Mesothelial cell of epicardium (in vitro differentiated cells): ENCODE measurements around the gene GALE. TPM values are rescaled to one million over a fixed set of nuclear protein-coding genes. Genes with fewer than 3 reads are reported as not detected.

ENCODE experiments used
- DNase-seq, 2 experiments: peaks; one replicate each; pipeline ENCODE4 v3.0.0; 2021; ENCODE audit warnings: low spot score in 2 of 2; ENCODE audit not compliant: unreplicated experiment in 2 of 2
- H3K27ac Mint-ChIP-seq: 2 replicates; pipeline ENCODE4 v1.8.0; 2021; ENCODE audit warnings: mixed read lengths
- H3K27me3 Mint-ChIP-seq: 2 replicates; pipeline ENCODE4 v1.8.0; 2021; ENCODE audit warnings: low read depth, mixed read lengths
- H3K36me3 Mint-ChIP-seq: 2 replicates; pipeline ENCODE4 v1.8.0; 2021; ENCODE audit warnings: mixed read lengths
- H3K4me1 Mint-ChIP-seq: 2 replicates; pipeline ENCODE4 v1.8.0; 2021; ENCODE audit warnings: mixed read lengths
- H3K4me3 Mint-ChIP-seq: 2 replicates; pipeline ENCODE4 v1.8.0; 2021; ENCODE audit warnings: mild to moderate bottlenecking, moderate library complexity, mixed read lengths
- H3K9me3 Mint-ChIP-seq: 2 replicates; pipeline ENCODE4 v1.8.0; 2021; ENCODE audit warnings: mixed read lengths
- total RNA-seq: library from RNA; stranded (reverse); gene quantifications from 3 replicates; pipeline ENCODE4 v1.2.1, GENCODE V29; 2021
- TF ChIP-seq, protein P1 (sequence below): fragments of 200-600 bp; sonication (generic); IDR thresholded peaks from one replicate; pipeline ENCODE4 v1.5.0; 2021; ENCODE audit warnings: antibody characterized with exemption; ENCODE audit not compliant: unreplicated experiment

The GALE gene
- total RNA-seq, 1 donor from 2014 or later: 22.5 TPM

DNA sequence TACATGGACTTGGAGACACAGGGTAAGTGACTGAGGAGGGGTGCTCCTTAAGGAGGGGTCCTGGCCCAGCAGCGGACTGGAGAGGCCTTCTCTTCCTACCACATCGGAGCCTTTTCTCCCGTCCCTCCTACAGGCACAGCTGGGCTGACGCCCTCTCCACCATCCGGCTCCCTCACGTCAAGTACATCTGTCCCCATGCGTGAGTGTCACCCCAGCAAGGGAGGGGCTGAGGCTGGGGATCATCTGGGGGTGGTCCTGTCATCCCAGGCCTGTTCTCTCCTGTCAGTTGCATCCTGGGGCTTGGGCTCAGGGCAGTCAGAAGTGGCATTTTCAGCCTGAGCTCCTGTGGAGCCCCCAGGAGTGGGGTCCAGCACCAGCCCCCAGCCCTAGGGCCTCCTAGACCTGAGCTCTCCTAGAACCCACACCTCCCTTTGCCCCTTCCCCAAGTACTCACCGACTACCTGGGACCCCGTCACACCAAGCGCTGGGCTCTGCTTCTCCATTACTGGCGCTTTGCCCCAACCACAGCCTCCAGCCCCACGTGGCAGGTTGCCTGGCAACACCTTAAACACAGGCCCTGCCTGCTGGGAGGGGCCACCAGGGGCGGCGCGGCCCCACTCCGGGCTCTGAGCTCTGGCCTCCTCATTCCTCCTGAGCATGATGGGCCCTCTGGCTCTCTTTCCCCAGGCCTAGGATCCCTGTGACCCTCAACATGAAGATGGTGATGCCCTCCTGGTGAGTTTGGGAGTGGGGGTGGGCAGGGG is 7.4 kb downstream of the GALE start:
- H3K4me1 Mint-ChIP-seq: peaks cover 20% of the 10 kb centered on the region
- no peaks in the 10 kb centered on the region for H3K27me3 Mint-ChIP-seq
- no peak overlapping the region for H3K27ac Mint-ChIP-seq
- H3K9me3 Mint-ChIP-seq: no peaks in the 10 kb centered on the region
- TF ChIP-seq, protein P1, sequence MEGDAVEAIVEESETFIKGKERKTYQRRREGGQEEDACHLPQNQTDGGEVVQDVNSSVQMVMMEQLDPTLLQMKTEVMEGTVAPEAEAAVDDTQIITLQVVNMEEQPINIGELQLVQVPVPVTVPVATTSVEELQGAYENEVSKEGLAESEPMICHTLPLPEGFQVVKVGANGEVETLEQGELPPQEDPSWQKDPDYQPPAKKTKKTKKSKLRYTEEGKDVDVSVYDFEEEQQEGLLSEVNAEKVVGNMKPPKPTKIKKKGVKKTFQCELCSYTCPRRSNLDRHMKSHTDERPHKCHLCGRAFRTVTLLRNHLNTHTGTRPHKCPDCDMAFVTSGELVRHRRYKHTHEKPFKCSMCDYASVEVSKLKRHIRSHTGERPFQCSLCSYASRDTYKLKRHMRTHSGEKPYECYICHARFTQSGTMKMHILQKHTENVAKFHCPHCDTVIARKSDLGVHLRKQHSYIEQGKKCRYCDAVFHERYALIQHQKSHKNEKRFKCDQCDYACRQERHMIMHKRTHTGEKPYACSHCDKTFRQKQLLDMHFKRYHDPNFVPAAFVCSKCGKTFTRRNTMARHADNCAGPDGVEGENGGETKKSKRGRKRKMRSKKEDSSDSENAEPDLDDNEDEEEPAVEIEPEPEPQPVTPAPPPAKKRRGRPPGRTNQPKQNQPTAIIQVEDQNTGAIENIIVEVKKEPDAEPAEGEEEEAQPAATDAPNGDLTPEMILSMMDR: no peak
- peak overlapping the region; percentile 99 for H3K4me3 Mint-ChIP-seq
- no peak for DNase-seq
- peaks cover 3% of the 10 kb centered on the region for H3K36me3 Mint-ChIP-seq

DNA sequence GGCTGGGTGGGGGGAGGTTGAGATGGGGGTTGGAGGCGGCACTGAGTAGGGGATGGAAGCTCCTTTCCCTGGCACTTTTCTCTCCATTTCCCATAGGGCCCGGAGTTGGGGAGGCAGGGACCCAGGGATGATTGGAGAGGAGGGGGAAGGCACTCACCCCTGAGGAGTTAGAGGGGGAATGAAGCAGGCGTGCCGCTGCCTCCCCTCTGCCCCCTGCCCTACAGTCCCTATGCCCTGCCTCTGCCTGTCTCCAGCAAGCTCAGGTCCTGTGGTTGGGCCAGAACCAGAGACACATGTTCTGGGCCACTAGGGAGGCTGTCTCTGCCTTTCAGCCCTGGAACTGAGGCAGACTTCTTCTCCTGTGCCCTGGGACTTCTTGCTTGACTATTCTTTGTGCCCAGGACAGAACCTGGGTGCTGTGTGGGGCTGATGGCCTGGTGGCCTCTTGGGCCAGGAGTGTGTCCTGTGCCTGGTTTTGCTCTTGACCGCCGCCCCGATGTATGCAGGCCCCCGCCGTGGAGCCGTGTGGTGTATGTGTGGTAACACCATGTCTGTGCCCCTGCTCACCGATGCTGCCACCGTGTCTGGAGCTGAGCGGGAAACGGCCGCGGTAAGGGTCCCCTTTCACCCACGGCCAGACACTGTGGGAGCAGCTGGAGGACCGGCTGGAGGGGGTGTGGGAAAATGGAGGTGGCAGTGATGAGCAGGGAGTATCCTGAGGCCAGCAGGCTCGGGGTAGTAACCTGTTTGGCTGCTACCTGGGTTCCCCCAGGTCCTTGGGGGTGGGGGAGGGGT is 8.2 kb downstream of the GALE start:
- no peak for DNase-seq
- Mint-ChIP-seq H3K9me3 (no peaks in the 10 kb centered on the region), H3K27ac (peak overlapping the region; percentile 94), H3K27me3 (no peaks in the 10 kb centered on the region), H3K4me1 (peaks cover 20% of the 10 kb centered on the region), H3K36me3 (peaks cover 11% of the 10 kb centered on the region), H3K4me3 (peak overlapping the region; percentile 99)
- TF ChIP-seq, protein P1: no peak

DNA sequence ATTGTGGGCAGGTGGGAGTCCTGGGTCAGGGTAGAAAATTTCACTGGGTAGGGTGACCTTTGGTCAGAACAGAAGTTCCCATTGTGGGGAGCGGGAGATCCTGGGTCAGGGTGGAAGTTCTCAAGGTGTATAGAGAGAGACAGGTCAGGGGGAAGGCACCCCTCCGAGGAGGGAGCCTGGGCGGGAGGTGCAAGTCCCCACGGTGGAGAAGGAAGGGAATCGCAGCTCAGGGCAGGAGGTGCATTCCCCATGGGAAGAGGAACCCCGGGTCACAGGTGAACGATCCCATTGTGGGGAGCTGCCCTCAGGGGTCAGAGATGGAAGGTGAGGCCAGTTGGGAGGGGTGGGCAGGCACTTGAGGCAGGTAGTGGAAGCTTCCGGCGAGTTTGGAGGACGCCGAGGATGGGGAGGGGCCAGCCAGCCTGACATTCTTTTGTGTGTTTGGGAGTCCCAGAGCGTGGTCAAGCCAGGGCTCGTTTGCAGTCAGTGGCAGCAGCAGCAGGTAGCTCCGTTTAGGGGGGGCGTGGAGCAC is 9.0 kb downstream of the GALE start:
- Mint-ChIP-seq H3K4me1 (peaks cover 20% of the 10 kb centered on the region), H3K27ac (peak overlapping the region; percentile 94), H3K36me3 (peaks cover 18% of the 10 kb centered on the region), H3K4me3 (peak overlapping the region; percentile 99), H3K27me3 (no peaks in the 10 kb centered on the region), H3K9me3 (no peaks in the 10 kb centered on the region)
- DNase-seq: peak in 1 of 2 experiments; percentile 57
- TF ChIP-seq, protein P1: no peak

DNA sequence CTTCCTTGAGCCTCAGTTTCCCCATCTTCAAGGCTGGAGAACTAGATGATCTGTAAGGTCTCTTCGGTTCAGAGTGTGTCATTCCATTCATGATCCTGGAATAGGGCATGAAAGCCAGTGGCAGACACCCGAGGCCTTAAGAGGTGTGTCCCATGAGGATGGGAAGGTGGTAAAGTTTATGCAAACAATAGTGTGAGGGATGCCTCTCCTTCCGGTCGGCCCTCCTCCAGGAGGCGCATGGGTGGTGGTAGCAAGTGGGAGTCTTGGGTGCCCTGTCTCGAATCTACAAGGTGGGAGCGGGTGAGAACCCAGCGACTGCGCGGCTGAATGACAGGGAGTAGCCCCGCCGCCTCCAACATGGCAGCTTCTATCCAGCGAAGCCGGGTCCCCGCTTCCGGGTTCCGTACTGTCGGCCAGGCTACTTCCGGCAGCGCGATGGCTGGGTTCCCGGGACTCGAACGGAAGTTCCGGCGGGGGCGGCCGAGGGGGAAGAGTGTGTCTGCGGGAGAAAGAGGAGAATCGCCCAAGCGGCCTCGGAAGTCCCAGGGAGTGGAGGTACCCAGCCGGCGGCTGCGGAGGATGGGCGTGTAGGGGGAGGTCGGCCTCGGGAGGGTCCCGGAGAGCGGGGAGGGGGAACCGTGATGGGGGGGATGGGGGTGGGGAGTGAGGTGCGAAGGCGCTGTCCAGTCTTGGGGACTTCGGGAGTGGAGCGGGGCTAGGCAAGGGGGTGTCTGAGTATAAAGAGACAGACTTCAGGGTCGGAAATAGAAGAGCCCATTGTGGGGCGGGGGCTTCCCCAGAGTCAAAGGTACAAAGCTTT is 9.6 kb downstream of the GALE start, which contains the start of gene LYPLA2:
LYPLA2 (plus strand) TSS at position 450 of the 820 bp plus-strand sequence. CDS start 1,538 bp downstream, outside the sequence.
- Mint-ChIP-seq H3K27ac (peak within 1 kb of the TSS; percentile 96), H3K36me3 (peaks cover 23% of the 10 kb centered on the region), H3K4me1 (peaks cover 20% of the 10 kb centered on the region), H3K9me3 (no peaks in the 10 kb centered on the region), H3K4me3 (peak within 1 kb of the TSS; percentile 99), H3K27me3 (no peaks in the 10 kb centered on the region)
- DNase-seq: peak; percentile 82 to 92
- TF ChIP-seq, protein P1: no peak

DNA sequence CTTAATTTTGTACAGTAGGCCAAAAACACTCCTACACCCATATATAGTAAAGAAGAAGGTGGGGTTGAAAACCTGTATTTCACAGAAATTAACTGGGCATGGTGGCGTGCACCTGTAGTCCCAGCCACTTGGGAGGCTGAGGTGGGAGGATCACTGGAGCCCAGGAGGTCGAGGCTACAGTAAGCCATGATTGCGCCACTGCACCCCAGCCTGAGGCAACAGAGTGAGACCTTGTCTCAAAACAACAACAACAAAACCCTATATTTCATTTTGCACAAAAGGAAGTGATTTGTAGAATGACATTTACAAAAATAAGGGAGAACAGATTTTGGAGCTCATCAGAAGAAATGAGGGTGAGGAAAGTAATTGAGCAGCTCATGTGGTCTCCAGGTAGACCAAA is 11.9 kb downstream of the GALE start:
- DNase-seq: no peak
- H3K9me3 Mint-ChIP-seq: no peaks in the 10 kb centered on the region
- H3K4me1 Mint-ChIP-seq: peaks cover 20% of the 10 kb centered on the region
- H3K4me3 Mint-ChIP-seq: no peak overlapping the region
- TF ChIP-seq, protein P1: no peak
- peaks cover 30% of the 10 kb centered on the region for H3K36me3 Mint-ChIP-seq
- no peak overlapping the region for H3K27ac Mint-ChIP-seq
- no peaks in the 10 kb centered on the region for H3K27me3 Mint-ChIP-seq
